HG03196 (cell line): ENCODE data around the gene LSM12.

ENCODE experiments used
- ATAC-seq: cut with Tn5 transposase; IDR thresholded peaks from one replicate; pipeline ENCODE4 v1.9.1; 2021; ENCODE audit not compliant: unreplicated experiment

Gene LSM12

DNA sequence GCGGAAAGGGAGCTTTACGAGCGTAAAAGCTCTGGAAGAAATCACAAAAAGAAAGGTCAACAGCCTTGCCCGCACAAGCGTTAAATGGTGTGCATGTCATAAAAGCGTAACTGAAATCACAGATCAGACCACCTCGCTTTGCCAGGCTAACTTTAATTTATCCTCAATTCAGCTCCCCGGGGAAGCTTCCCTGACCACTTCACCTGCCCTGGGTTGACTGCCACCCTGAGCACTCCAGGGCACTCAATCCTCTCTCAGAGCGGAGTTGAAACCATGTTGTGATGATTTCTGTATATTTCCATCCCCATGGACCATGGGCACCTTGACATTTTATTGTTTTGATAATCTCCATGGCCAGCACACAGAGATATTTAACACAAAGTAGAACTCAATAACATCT is 78.2 kb downstream of the LSM12 start:
- no peak for ATAC-seq

DNA sequence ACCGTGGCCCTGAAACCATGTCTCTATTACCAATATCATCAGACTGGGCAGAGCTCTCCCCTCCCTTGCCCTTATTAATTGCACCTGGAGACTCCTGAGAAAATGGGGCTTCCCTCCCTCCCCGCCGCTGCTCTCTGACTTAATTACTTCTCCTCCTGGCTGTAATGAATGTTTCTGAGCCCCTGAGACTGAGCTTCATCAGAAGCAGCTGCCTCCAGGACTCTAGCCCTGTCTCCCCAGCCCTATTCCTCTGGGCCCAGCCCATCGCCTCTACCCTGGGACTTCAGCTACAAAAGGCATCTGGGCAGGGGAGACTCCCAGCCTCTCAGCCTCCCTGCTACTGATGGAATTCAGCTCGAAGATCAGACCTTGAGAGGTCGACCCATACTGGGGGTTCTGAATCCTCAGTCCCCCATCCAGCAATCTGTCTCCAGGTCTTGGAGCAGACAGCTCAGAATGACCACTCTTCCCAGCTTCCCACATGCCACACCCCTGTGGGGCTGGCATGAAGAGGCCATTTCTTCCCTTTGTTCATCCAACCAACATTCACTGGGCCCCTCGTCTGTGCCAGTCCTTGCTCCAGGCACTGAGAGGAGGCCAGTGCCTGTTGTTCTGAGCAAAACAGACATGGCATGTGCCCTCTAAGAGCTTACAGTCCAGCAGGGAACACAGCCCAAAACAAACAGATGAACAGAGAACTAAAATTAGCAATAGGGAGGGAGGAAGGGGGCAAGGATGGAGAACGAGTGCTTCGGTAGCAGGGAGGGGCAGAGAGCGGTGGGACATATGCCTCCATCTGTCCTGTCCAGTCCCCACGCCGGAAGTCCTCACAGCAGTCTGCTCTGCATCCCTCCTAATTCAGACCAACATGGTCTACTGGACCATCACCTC is 79.1 kb downstream of the LSM12 start:
- ATAC-seq = no peak

DNA sequence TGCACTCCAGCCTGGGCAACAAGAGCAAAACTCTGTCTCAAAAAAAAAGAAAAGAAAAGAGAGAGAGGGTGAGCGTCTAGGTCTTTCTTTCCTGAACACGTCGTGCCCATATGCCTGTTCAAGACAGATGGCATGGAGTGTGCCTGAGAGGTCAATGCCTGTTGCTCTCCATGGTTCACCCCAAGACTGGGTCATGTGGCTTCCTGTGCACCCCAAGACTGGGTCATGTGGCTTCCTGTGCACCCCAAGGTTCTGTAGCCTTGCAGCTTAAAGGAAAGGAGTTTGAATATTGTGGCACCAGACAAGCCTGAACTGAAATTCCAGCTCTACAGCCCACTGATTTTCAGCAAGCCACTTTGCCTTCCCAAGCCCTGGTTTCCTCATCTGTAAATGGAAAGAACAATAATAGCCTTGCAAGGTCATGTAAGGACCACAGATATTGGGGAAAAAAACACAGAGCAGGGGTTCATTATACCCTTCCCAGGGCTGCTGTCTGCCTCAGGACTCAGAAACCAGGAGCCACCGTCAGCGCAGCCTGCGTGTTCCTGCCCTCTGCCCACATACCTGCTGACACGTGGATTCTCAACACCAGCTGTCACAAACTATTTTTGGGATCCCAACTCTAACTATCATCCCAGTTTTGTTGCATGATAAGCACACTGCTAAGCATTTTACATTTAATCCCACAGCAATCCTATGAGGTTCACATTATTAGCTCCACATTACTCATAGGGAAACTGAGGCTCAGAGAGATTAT is 80.1 kb downstream of the LSM12 start:
- no peak for ATAC-seq

DNA sequence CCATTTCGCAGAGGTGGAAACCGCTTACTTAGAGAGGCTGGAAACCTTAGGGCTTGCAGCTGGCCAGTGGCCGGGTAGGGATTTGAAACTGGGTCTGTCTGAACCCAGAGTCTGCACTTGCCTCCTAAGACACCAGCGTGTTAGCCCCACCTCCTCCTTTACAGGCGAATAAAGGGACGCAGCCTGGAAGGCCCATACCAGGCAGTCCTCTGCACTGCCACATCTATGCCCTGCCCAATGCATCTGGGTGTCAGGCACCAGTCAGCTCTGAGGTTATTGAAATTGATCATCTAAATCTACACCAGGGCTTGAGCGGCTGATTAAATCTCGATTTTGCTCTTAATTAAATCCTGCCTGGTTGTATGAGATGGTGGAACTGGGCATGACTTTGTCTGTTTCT is 82.0 kb downstream of the LSM12 start:
- no peak for ATAC-seq
